SJSA1 (cell line): ENCODE data around the gene MRC1. TPM values are rescaled to one million over a fixed set of nuclear protein-coding genes. Genes with fewer than 3 reads are reported as not detected.

ENCODE experiments used
- DNase-seq, 2 experiments: peaks; one replicate each; pipeline ENCODE4 v3.0.0-alpha.2; 2015 to 2020; ENCODE audit warnings: low spot score in 2 of 2, low read depth in 1 of 2
- H3K27ac ChIP-seq: fragments of 250-450 bp; sonication (Bioruptor Pico); 2 replicates; pipeline ENCODE4 v1.5.1; 2020; ENCODE audit warnings: mild to moderate bottlenecking, moderate library complexity
- H3K27me3 ChIP-seq: fragments of 250-450 bp; sonication (Bioruptor Pico); replicated peaks from 2 replicates; pipeline ENCODE4 v1.5.1; 2020; ENCODE audit warnings: mild to moderate bottlenecking, moderate library complexity
- H3K36me3 ChIP-seq: fragments of 250-450 bp; sonication (Bioruptor Pico); 2 replicates; pipeline ENCODE4 v1.5.1; 2020; ENCODE audit warnings: mild to moderate bottlenecking
- H3K4me1 ChIP-seq: fragments of 250-450 bp; sonication (Bioruptor Pico); replicated peaks from 2 replicates; pipeline ENCODE4 v1.6.1; 2021; ENCODE audit warnings: mild to moderate bottlenecking
- H3K4me3 ChIP-seq: fragments of 250-450 bp; sonication (Bioruptor Pico); 2 replicates; pipeline ENCODE4 v1.5.1; 2020; ENCODE audit warnings: mild to moderate bottlenecking
- H3K9me3 ChIP-seq: fragments of 250-450 bp; sonication (Bioruptor Pico); replicated peaks from 2 replicates; pipeline ENCODE4 v1.5.1; 2020; ENCODE audit warnings: mild to moderate bottlenecking
- total RNA-seq: library from RNA; depleted of rRNA; stranded (reverse); fragments of >200 nt; shearing (Covaris generic); gene quantifications from 2 replicates; pipeline ENCODE4 v1.2.3, GENCODE V29; 2014

MRC1 gene
- total RNA-seq, 1 experiment from 2014 or later = not detected

GRCh38 chr10:17871036-17871435, 61.9 kb downstream of the MRC1 start:
- DNase-seq = no peak
- no peaks in the 10 kb centered on the region for H3K4me1 ChIP-seq
- no peaks in the 10 kb centered on the region for H3K36me3 ChIP-seq
- no peaks in the 10 kb centered on the region; the same call in 1 of the 2 replicates for H3K27me3 ChIP-seq
- H3K9me3 ChIP-seq = no peaks in the 10 kb centered on the region
- H3K27ac ChIP-seq = no peak overlapping the region
- H3K4me3 ChIP-seq = no peak overlapping the region

- Histone ChIP-seq H3K4me1 (no peaks in the 10 kb centered on the region), H3K4me3 (no peak overlapping the region), H3K27me3 (no peaks in the 10 kb centered on the region; the same call in 1 of the 2 replicates), H3K36me3 (no peaks in the 10 kb centered on the region), H3K27ac (no peak overlapping the region), H3K9me3 (no peaks in the 10 kb centered on the region)
- peak in 1 of 2 experiments; percentile 43 for DNase-seq
Observed at GRCh38 chr10:17872191-17873091, 63.3 kb downstream of the MRC1 start.

DNA sequence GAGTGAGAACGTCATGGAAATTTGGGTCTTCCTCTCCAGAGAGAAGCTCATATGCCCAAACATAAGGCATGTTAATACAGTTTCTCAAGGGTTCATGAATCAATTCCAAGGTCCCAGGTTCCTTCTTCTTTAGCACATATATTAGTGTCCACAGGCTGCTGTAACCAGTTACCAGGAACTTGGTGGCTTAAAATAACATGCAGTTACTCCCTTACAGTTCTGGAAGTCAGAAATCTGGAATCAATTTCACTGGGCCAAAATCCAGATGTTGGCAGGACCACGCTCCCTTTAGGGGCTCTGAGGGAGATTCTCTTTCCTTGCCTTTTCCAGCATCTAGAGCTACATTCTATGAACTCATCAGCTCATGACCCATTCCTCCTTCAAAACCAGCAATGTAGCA, 64.8 kb downstream of the MRC1 start:
- H3K27me3 ChIP-seq = no peaks in the 10 kb centered on the region; the same call in 1 of the 2 replicates
- no peak for DNase-seq
- no peak overlapping the region for H3K27ac ChIP-seq
- 0 out of 2 replicates have a peak, but pooled peaks cover 3% of the 10 kb centered on the region for H3K4me1 ChIP-seq
- H3K36me3 ChIP-seq = no peaks in the 10 kb centered on the region
- H3K4me3 ChIP-seq = no peak overlapping the region
- no peaks in the 10 kb centered on the region for H3K9me3 ChIP-seq

DNA sequence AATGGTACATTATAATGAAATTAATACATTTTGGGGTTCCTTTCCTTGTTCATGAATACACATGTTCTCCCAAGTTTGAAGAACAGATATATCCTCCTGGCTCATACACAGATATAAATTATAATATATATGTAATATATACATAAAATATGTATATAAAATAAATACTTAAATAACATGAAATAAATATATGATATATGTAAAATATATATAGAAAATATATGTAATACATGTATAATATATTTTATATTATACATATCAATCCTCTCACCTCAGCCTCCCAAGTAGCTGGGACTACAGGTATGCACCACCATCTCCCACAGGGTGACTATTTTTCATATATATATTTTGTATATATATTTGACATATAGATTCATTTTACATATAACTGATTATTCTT, 68.0 kb downstream of the MRC1 start:
- Histone ChIP-seq H3K27ac (no peak overlapping the region), H3K36me3 (no peaks in the 10 kb centered on the region), H3K9me3 (no peaks in the 10 kb centered on the region), H3K4me3 (no peak overlapping the region), H3K27me3 (no peaks in the 10 kb centered on the region; the same call in none of the 2 replicates), H3K4me1 (0 out of 2 replicates have a peak, but pooled peaks cover 3% of the 10 kb centered on the region)
- DNase-seq = no peak

DNA sequence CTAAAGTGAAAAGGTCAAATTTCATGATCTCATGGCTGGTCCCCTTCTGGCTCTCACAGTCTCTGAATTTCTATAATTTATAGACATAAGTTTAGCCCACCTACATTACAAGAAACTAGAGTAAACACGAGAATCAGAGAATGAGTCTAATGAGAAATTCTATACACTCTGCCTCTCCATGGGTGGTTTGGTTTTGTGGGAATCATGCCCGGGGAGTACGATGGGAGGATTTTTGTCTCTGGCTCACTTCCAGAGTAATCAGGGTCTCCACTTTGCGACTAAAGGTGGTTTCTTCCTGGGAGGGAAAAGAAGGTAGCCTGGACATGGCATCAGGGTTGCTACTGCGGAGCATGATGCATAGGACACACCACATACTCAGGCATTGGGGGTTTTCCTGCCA, 69.7 kb downstream of the MRC1 start:
- Histone ChIP-seq H3K27ac (no peak overlapping the region), H3K9me3 (no peaks in the 10 kb centered on the region), H3K36me3 (no peaks in the 10 kb centered on the region), H3K4me1 (0 out of 2 replicates have a peak, but pooled peaks cover 3% of the 10 kb centered on the region), H3K4me3 (no peak overlapping the region), H3K27me3 (no peaks in the 10 kb centered on the region; the same call in none of the 2 replicates)
- DNase-seq = peak in 1 of 2 experiments; percentile 7

GRCh38 chr10:17880601-17881000, 71.5 kb downstream of the MRC1 start:
- H3K4me3 ChIP-seq = no peak overlapping the region
- 0 out of 2 replicates have a peak, but pooled peaks cover 3% of the 10 kb centered on the region for H3K4me1 ChIP-seq
- no peaks in the 10 kb centered on the region for H3K36me3 ChIP-seq
- no peaks in the 10 kb centered on the region for H3K9me3 ChIP-seq
- H3K27me3 ChIP-seq = no peaks in the 10 kb centered on the region; the same call in none of the 2 replicates
- no peak overlapping the region for H3K27ac ChIP-seq
- DNase-seq = no peak

DNA sequence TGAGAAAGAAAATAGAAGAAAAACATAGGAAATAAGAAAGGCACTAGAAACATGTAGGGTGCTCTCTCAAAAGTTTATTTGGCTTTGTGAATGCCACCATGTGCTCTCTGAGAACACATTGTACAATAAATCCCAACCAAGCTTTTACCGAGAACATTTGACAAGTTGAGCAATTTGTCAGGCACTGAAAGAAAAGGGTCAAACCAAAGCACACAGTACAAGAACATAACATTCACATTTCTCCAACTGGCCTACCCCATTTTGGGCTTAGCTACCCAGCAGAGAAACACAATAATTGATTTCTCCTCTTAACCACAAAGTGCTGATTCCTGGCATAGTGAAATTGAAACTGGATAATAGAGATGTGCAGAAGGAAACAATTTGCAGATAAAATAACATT, 73.4 kb downstream of the MRC1 start:
- Histone ChIP-seq H3K36me3 (no peaks in the 10 kb centered on the region), H3K9me3 (no peaks in the 10 kb centered on the region), H3K4me1 (0 out of 2 replicates have a peak, but pooled peaks cover 3% of the 10 kb centered on the region), H3K27me3 (no peaks in the 10 kb centered on the region; the same call in none of the 2 replicates), H3K4me3 (no peak overlapping the region), H3K27ac (no peak overlapping the region)
- no peak for DNase-seq

- no peaks in the 10 kb centered on the region for H3K9me3 ChIP-seq
- H3K4me3 ChIP-seq = no peak overlapping the region
- no peaks in the 10 kb centered on the region; the same call in 1 of the 2 replicates for H3K27me3 ChIP-seq
- 0 out of 2 replicates have a peak, but pooled peaks cover under 1% of the 10 kb centered on the region for H3K4me1 ChIP-seq
- no peaks in the 10 kb centered on the region for H3K36me3 ChIP-seq
- no peak overlapping the region for H3K27ac ChIP-seq
- no peak for DNase-seq
Observed at GRCh38 chr10:17883621-17884020, 74.5 kb downstream of the MRC1 start.

DNA sequence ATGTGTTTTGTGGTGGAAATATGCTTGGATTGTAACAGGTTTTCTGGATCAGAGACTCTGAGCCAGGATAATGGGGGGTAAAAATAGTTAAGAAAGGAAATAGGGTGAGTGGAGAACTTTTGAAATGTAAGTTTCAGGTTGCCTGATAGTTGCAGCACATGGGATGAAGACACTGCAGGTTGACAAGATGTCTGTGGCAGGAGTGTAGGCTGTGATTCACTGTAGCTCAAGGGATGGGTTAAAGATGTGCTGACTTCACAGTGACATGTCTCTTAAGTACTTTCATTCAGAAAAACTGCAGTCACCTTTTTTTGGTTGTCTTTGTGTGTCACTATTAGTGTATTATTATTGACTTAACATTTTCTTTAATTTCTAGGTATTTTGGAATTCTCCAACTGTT, 79.0 kb downstream of the MRC1 start:
- no peak for DNase-seq
- Histone ChIP-seq H3K27me3 (no peaks in the 10 kb centered on the region), H3K36me3 (no peaks in the 10 kb centered on the region), H3K27ac (no peak overlapping the region), H3K9me3 (no peaks in the 10 kb centered on the region), H3K4me1 (no peaks in the 10 kb centered on the region), H3K4me3 (no peak overlapping the region)

- H3K4me3 ChIP-seq = no peak overlapping the region
- H3K4me1 ChIP-seq = no peaks in the 10 kb centered on the region
- H3K27me3 ChIP-seq = no peaks in the 10 kb centered on the region
- no peaks in the 10 kb centered on the region for H3K9me3 ChIP-seq
- H3K36me3 ChIP-seq = no peaks in the 10 kb centered on the region
- no peak for DNase-seq
- H3K27ac ChIP-seq = no peak overlapping the region
Observed at GRCh38 chr10:17891435-17891834, 82.3 kb downstream of the MRC1 start.

- Histone ChIP-seq H3K27me3 (0 out of 2 replicates have a peak, but pooled peaks cover 4% of the 10 kb centered on the region), H3K9me3 (no peaks in the 10 kb centered on the region), H3K36me3 (no peaks in the 10 kb centered on the region), H3K27ac (no peak overlapping the region), H3K4me1 (no peaks in the 10 kb centered on the region), H3K4me3 (no peak overlapping the region)
- DNase-seq = no peak
Observed at GRCh38 chr10:17904564-17904963, 95.4 kb downstream of the MRC1 start.

DNA sequence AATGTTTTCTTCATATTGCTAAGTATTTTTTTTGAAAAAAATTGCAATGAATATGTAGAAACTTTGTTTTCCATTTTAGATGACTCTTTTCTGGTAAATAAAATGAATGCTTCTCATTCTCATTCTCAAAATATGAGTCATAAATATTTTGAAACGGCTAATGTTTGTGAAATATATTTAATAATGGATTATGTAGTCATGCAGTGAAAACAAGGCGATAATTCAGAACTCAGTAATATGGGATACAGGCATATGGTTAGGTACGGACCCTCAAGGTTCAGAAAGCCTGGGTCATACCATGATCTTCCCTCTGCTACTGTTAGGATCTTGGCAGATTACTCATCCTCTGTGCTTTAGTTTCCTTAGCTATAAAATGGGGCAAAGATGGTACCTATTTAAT, 96.3 kb downstream of the MRC1 start:
- no peak for DNase-seq
- Histone ChIP-seq H3K27ac (no peak overlapping the region), H3K36me3 (no peaks in the 10 kb centered on the region), H3K4me3 (no peak overlapping the region), H3K4me1 (no peaks in the 10 kb centered on the region), H3K9me3 (no peaks in the 10 kb centered on the region), H3K27me3 (0 out of 2 replicates have a peak, but pooled peaks cover 4% of the 10 kb centered on the region)

- Histone ChIP-seq H3K4me3 (no peak overlapping the region), H3K9me3 (no peaks in the 10 kb centered on the region), H3K36me3 (no peaks in the 10 kb centered on the region), H3K27me3 (0 out of 2 replicates have a peak, but pooled peaks cover 4% of the 10 kb centered on the region), H3K4me1 (no peaks in the 10 kb centered on the region), H3K27ac (no peak overlapping the region)
- no peak for DNase-seq
Observed at GRCh38 chr10:17906002-17906401, 96.9 kb downstream of the MRC1 start.

GRCh38 chr10:17907641-17908040, 98.5 kb downstream of the MRC1 start:
- Histone ChIP-seq H3K27me3 (0 out of 2 replicates have a peak, but pooled peaks cover 4% of the 10 kb centered on the region), H3K36me3 (no peaks in the 10 kb centered on the region), H3K4me1 (no peaks in the 10 kb centered on the region), H3K27ac (no peak overlapping the region), H3K4me3 (no peak overlapping the region), H3K9me3 (no peaks in the 10 kb centered on the region)
- no peak for DNase-seq
